GM21529 (cell line): ENCODE measurements around the gene MED19.
"Not testable (repeated sequence)": the region's sequence is repeated elsewhere in the genome, so short reads cannot be mapped to it uniquely, and the experiment has no call there.

ENCODE experiments used
- ATAC-seq: cut with Tn5 transposase; IDR thresholded peaks from one replicate; pipeline ENCODE4 v1.9.1; 2021; ENCODE audit not compliant: unreplicated experiment

MED19 gene

GRCh38 chr11:57711414-57712255 is at the start of gene MED19:
MED19 (minus strand) TSS chr11:57712215; CDS start chr11:57712179, 36 bp downstream.
- ATAC-seq, result peak; percentile 42

- ATAC-seq, result no peak
Measured at GRCh38 chr11:57758174-57758573, 46.2 kb upstream of the MED19 start.

GRCh38 chr11:57752954-57753353 is 40.9 kb upstream of the MED19 start:
- ATAC-seq, result no peak

- peak; percentile 58 for ATAC-seq
Measured at GRCh38 chr11:57751676-57752253, 39.8 kb upstream of the MED19 start, which contains the start of gene BTBD18. BTBD18 (minus strand) TSS chr11:57751819; CDS start chr11:57751188, 631 bp downstream.

GRCh38 chr11:57751176-57751575 is 39.2 kb upstream of the MED19 start:
- ATAC-seq, result no peak

- no peak for ATAC-seq
Measured at GRCh38 chr11:57746920-57747319, 34.9 kb upstream of the MED19 start.

- ATAC-seq, result no peak
Measured at GRCh38 chr11:57745206-57745605, 33.2 kb upstream of the MED19 start.

GRCh38 chr11:57744357-57744756 is 32.3 kb upstream of the MED19 start:
- no peak for ATAC-seq

GRCh38 chr11:57742087-57742452 is 30.1 kb upstream of the MED19 start:
- no peak for ATAC-seq

GRCh38 chr11:57741132-57742086 is 29.4 kb upstream of the MED19 start, which contains the start of gene SELENOH:
SELENOH (plus strand) TSS chr11:57741491; CDS start chr11:57741596, 105 bp downstream.
- peak; percentile 91 for ATAC-seq

- peak; percentile 57 for ATAC-seq
Measured at GRCh38 chr11:57735619-57736298, 23.7 kb upstream of the MED19 start.

GRCh38 chr11:57732661-57733060 is 20.6 kb upstream of the MED19 start:
- ATAC-seq, result no peak

- ATAC-seq, result peak; percentile 62
Measured at GRCh38 chr11:57729479-57729878, 17.5 kb upstream of the MED19 start.

GRCh38 chr11:57728829-57729228 is 16.8 kb upstream of the MED19 start:
- ATAC-seq, result no peak

GRCh38 chr11:57727185-57727584 is 15.2 kb upstream of the MED19 start:
- no peak for ATAC-seq

- ATAC-seq, result not testable (repeated sequence)
Measured at GRCh38 chr11:57716726-57717125, 4.7 kb upstream of the MED19 start.

- ATAC-seq, result no peak
Measured at GRCh38 chr11:57713835-57714234, 1.8 kb upstream of the MED19 start.

GRCh38 chr11:57712256-57713150 is 488 bp upstream of the MED19 start, which contains the start of gene TMX2:
TMX2 (plus strand) TSS chr11:57712593; CDS start chr11:57712619, 26 bp downstream.
- peak; percentile 92 for ATAC-seq

GRCh38 chr11:57709802-57710367 is 2.1 kb downstream of the MED19 start:
- ATAC-seq, result no peak
